NOMO-1 (cell line): Measurements from ENCODE around the gene IGFBP3.
"Not testable (repeated sequence)": the region's sequence is repeated elsewhere in the genome, so short reads cannot be mapped to it uniquely, and the experiment has no call there.

Experiments used
- DNase-seq, 2 experiments: peaks; one replicate each; lab custom pipeline; 2025; ENCODE audit not compliant: unreplicated experiment in 2 of 2; lab: John Stamatoyannopoulos, UW

The IGFBP3 gene

DNA sequence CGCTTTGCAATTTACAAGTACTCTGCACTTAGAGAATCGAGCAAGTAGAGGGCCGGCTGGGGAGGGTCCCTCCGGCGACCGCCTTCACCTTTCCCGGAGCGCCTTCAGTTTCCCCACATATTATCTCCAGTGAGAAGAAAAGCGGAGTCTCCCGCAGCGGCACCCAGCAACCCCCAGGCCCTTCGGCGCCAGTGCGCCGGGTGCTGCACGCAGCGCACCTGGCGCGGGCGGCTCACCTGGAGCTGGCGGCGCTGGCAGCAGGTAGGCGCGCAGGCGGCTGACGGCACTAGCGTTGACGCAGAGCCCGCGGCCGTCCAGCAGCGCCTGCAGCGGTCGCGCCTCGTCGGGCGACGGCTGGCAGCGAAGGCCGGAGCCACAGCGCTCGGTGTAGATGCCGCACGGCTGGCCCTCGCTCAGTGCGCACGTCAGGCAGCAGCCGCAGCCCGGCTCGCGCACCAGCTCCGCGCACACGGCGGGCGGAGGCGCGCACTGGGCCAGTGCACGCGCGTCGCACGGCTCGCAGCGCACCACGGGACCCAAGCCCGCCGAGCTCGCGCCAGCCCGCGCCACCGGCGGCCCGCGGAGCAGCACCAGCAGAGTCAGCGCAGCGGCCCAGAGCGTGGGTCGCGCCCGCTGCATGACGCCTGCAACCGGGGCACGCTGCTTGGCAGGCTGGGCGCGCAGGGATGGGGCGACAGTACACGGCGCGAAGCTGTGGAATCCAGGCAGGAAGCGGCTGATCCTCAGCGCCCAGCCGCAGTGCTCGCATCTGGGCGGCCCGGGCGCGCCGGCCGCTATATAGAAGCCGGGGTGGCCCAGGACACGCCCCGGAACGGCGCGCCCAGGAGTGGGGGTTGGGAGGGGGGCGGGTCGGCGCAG is at the start of gene IGFBP3:
IGFBP3 (minus strand) TSS at position 771 of the 879 bp plus-strand sequence; CDS start at position 639, 132 bp downstream.
- peak in 1 of 2 experiments; percentile 14 for DNase-seq

DNA sequence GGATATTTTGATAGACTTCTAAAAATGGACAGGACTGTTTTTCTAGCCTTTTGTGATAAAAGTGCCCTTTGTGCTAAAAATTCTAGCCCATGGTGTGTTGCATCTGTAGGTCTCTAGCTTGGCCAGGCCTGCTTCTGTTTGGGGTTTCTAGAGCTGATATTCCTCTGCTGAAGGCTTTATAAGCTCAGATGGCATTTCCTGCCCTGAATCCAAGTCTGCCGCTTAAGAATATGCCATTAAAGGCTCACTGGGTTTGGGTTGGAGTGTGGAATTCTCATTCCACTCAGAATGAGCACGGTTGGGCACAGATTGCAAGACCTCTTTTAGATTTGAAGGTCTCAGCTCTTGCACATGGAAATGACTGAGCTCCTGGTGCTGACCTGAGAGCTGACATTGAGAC is 49.4 kb upstream of the IGFBP3 start:
- DNase-seq = no peak

DNA sequence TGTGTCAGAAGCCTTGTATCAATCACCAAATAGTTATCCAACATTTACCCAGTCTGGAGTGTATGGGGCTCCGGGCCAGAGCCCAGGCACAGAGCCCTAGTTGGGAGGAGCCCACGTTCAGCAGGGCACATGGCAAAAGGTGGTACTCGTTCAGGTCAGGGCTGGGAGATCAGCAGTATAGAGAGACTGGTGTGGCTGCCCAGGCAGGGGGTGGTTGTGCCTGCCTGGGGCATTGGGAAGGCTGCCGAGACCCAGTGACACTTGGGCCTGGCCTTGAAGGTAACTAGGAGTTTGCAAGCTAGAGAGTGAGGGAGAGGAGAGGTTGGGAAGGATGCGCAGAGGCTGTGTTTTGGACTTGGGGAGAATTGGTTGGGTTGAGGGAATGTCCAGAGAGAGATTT is 48.9 kb upstream of the IGFBP3 start:
- DNase-seq = no peak

DNA sequence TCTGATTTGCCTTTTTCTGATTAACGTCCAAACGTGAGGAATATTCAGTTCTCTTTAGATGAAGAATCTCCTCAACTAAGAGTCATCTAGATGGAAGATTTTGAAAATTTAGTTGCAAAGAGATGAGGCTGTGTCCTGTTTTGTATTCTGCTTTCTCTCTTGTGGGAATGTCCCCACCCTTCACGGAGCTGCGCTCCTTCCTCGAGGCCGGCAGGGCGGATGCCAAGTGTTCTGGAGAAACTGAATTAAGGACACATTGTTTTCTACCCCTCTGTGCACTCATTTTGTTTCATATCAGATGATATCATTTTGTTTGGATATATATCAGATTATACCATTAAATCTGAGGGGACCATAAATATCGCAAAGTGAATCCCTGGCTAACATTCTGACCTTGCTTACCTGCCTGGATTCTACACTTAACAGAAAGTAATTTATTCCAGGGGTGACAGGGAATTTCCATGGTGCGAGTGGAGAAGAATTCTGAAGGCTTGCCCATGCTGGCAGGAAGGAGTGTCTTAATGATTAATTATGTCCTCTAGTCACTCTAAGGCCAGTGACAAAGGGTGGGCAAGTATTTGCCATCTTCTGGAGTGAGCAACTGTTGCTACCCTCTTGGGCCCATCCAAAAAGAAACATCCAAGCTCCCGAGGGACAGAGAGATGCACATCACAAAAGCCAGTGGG is 47.9 kb upstream of the IGFBP3 start:
- no peak for DNase-seq

DNA sequence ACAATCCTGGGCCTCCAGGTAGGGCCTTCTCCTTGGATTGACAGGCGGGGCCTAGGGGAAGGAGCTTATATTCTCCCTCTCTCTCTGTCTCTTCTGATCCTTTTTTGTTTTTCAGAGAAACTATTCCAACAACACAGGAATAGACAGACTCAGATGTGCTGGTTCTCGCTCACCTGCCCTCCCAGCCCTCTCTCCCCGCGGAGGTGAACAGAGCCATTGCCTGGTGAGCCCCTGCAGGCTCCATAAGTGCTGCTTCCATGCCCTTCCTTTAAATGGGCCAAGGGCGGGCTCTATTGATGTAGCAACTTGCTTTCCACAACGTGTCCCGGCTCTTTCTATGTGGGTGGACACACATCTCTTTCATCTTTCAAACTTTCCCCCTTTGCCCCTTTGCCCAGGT is 47.2 kb upstream of the IGFBP3 start:
- DNase-seq = no peak

GRCh38 chr7:45967591-45968157 is 46.6 kb upstream of the IGFBP3 start:
- no peak for DNase-seq

- DNase-seq = no peak
Observed at GRCh38 chr7:45962861-45963260, 41.8 kb upstream of the IGFBP3 start.

- no peak for DNase-seq
Observed at GRCh38 chr7:45957721-45958120, 36.6 kb upstream of the IGFBP3 start.

- DNase-seq = no peak
Observed at GRCh38 chr7:45955286-45955685, 34.2 kb upstream of the IGFBP3 start.

- not testable (repeated sequence) for DNase-seq
Observed at GRCh38 chr7:45953055-45953454, 32.0 kb upstream of the IGFBP3 start.

DNA sequence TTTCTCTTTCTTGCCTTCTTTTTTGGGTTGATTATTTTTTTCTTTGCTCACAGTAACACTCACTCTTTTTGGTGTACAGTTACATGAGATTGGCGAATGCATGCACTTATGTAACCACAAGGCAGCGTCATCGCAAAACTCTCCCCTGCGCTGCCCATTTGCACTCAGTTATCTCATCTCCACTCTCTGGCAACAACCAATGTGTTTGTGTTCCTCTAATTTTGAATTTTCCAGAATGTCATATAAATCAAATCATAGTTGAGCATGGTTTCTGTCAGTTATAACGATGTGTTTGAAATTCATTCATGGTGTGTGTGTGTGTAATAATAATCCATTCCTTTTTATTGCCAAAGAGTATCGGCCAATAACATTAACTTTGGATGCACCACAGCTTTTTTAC is 23.0 kb upstream of the IGFBP3 start:
- DNase-seq = no peak

- DNase-seq = no peak
Observed at GRCh38 chr7:45940939-45941338, 19.9 kb upstream of the IGFBP3 start.

DNA sequence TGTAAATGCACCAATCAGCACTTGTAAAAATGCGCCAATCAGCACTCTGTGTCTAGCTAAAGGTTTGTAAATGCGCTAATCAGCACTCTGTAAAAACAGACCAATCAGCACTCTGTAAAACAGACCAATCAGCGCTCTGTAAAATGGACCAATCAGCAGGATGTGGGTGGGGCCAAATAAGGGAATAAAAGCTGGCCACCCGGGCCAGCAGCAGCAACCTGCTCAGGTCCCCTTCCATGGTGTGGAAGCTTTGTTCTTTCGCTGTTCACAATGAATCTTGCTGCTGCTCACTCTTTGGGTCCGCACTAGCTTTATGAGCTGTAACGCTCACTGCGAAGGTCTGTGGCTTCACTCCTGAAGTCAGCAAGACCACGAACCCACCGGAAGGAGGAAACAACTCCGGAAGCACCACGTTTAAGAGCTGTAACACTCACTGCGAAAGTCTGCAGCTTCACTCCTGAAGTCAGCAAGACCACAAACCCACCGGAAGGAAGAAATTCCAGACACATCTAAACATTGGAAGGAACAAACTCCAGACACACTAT is 19.2 kb upstream of the IGFBP3 start:
- DNase-seq = peak in 1 of 2 experiments; percentile 17

GRCh38 chr7:45939574-45939973 is 18.5 kb upstream of the IGFBP3 start:
- DNase-seq = no peak

GRCh38 chr7:45938626-45939302 is 17.7 kb upstream of the IGFBP3 start:
- DNase-seq = no peak

- DNase-seq = no peak
Observed at GRCh38 chr7:45937862-45938261, 16.8 kb upstream of the IGFBP3 start.

- DNase-seq = peak; percentile 59 to 84
Observed at GRCh38 chr7:45937301-45937700, 16.2 kb upstream of the IGFBP3 start.

- no peak for DNase-seq
Observed at GRCh38 chr7:45930967-45931366, 9.9 kb upstream of the IGFBP3 start.

DNA sequence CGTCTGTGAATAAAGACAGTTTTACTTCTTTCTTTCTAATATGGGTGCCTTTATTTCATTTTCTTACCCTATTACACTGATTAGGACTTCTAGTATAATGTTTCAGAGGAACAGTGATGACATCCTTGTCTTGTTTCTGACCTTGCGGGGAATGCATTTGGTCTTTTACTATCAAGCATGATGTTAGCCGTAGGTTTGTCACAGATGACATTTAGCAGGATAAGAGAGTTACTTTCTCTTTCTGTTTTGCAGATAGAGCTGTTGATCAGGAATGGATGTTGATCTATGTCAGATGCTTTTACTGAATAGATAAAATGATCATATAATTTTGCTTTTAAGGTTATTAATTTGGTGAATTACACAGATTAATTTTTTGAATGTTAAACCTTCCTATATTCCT is 6.6 kb upstream of the IGFBP3 start:
- DNase-seq = no peak

- no peak for DNase-seq
Observed at GRCh38 chr7:45924283-45924682, 3.2 kb upstream of the IGFBP3 start.

DNA sequence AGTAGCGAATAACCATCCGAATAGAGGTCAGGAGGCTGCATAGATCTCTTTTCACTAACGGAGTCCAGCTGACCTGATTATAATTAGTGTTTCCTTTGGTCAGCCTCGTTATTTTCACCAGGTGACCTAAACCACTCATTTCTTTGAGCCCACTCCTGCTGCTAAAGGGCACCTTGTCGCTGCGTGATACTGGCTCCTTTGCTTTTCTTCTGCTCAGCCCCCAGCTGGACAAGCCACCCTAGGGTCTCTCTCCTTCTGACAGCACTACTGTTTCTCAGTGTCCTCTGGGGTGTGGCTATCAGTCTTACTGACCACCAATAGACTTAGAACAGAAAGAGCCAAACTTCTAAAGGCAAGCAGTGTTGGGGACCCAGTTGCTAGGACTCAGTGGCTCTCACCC is 2.7 kb upstream of the IGFBP3 start:
- DNase-seq = no peak
